Measurements from ENCODE around the gene TTYH1.

Gene TTYH1

GRCh38 chr19:54424660-54425381, 9.6 kb downstream of the TTYH1 start:
- DNase-seq: no peak

- no peak for DNase-seq
Observed at GRCh38 chr19:54425382-54425723, 10.1 kb downstream of the TTYH1 start.

GRCh38 chr19:54426291-54426931, 11.1 kb downstream of the TTYH1 start:
- no peak for DNase-seq

- DNase-seq: no peak
Observed at GRCh38 chr19:54427586-54427985, 12.3 kb downstream of the TTYH1 start.

- DNase-seq: no peak
Observed at GRCh38 chr19:54428323-54429175, 13.3 kb downstream of the TTYH1 start.

GRCh38 chr19:54429176-54429495, 13.9 kb downstream of the TTYH1 start:
- no peak for DNase-seq

- no peak for DNase-seq
Observed at GRCh38 chr19:54429545-54430227, 14.4 kb downstream of the TTYH1 start.

GRCh38 chr19:54430306-54431254, 15.3 kb downstream of the TTYH1 start:
- no peak for DNase-seq

- no peak for DNase-seq
Observed at GRCh38 chr19:54431255-54431838, 16.1 kb downstream of the TTYH1 start.

- DNase-seq: no peak
Observed at GRCh38 chr19:54432144-54432738, 17.0 kb downstream of the TTYH1 start.

GRCh38 chr19:54433697-54434096, 18.4 kb downstream of the TTYH1 start:
- no peak for DNase-seq

- no peak for DNase-seq
Observed at GRCh38 chr19:54434112-54434872, 19.0 kb downstream of the TTYH1 start.

GRCh38 chr19:54434873-54435214, 19.6 kb downstream of the TTYH1 start:
- peak; percentile 12 for DNase-seq

GRCh38 chr19:54435551-54436016, 20.3 kb downstream of the TTYH1 start:
- no peak for DNase-seq

- no peak for DNase-seq
Observed at GRCh38 chr19:54436031-54436523, 20.8 kb downstream of the TTYH1 start.

- no peak for DNase-seq
Observed at GRCh38 chr19:54436628-54437252, 21.5 kb downstream of the TTYH1 start.

- DNase-seq: no peak
Observed at GRCh38 chr19:54439174-54439851, 24.0 kb downstream of the TTYH1 start.

- no peak for DNase-seq
Observed at GRCh38 chr19:54440641-54441040, 25.4 kb downstream of the TTYH1 start.

GRCh38 chr19:54444737-54445136, 29.5 kb downstream of the TTYH1 start:
- DNase-seq: no peak
